Measurements from ENCODE around the gene RAX2. TPM values are rescaled to one million over a fixed set of nuclear protein-coding genes. Genes with fewer than 3 reads are reported as not detected.

The RAX2 gene
- not detected in 2 replicates for total RNA-seq (2022)
- not detected for Bru-seq, nascent RNA
- BruChase-seq, experiment 1, labeled RNA remaining after a 6-hour chase = not detected
- BruChase-seq, experiment 2, labeled RNA remaining after a 2-hour chase = not detected
- long read RNA-seq = 0 reads

- Mint-ChIP-seq H3K4me1 (ENCODE audit: low read depth, unreplicated experiment) (no peaks in the 10 kb centered on the region), H3K27ac (ENCODE audit: unreplicated experiment) (no peak within 1 kb of the TSS)
- no peak for TF ChIP-seq CTCF (IDR thresholded peaks at IDR 0.05; ENCODE audit: unreplicated experiment)
Measured at GRCh38 chr19:3771906-3772455, at the start of gene RAX2. RAX2 (minus strand) TSS chr19:3772228; CDS start chr19:3771742, 486 bp downstream.

GRCh38 chr19:3821156-3821555, 49.1 kb upstream of the RAX2 start:
- no peaks in the 10 kb centered on the region for H3K36me3 Mint-ChIP-seq (ENCODE audit: insufficient read depth, unreplicated experiment)
- TF ChIP-seq CTCF (IDR thresholded peaks at IDR 0.05; ENCODE audit: unreplicated experiment) = no peak
- BruUV-seq (replicated peaks) = no TSS peak
- no peak overlapping the region for H3K4me3 Mint-ChIP-seq (ENCODE audit: low read depth, unreplicated experiment)
- DNase-seq = no peak
- CTCF ChIA-PET = interaction anchor here (1.2 kb wide), 1 partner anchor 31 kb away, joined by 3 read pairs; no protein-coding TSS in a partner anchor
- H3K27ac Mint-ChIP-seq (ENCODE audit: unreplicated experiment) = no peak overlapping the region
- H3K27me3 Mint-ChIP-seq (ENCODE audit: unreplicated experiment) = peaks cover 36% of the 10 kb centered on the region
- no peaks in the 10 kb centered on the region for H3K4me1 Mint-ChIP-seq (ENCODE audit: low read depth, unreplicated experiment)
- intact Hi-C loops (cut with micrococcal nuclease; ENCODE audit: unreplicated experiment) = no loop called here
- H3K9me3 Mint-ChIP-seq (ENCODE audit: low read depth, unreplicated experiment) = no peaks in the 10 kb centered on the region

More at GRCh38 chr19:3771906-3772455, at the start of gene RAX2:
- Mint-ChIP-seq H3K36me3 (ENCODE audit: insufficient read depth, unreplicated experiment) (no peaks in the 10 kb centered on the region), H3K27me3 (ENCODE audit: unreplicated experiment) (peaks cover 32% of the 10 kb centered on the region), H3K9me3 (ENCODE audit: low read depth, unreplicated experiment) (no peaks in the 10 kb centered on the region), H3K4me3 (ENCODE audit: low read depth, unreplicated experiment) (no peak within 1 kb of the TSS)
- BruUV-seq (replicated peaks) = no TSS peak
- intact Hi-C loops (cut with micrococcal nuclease; ENCODE audit: unreplicated experiment) = no loop called here
- no peak for DNase-seq
- CTCF ChIA-PET = no interaction called here

GRCh38 chr19:3819989-3820388, 48.0 kb upstream of the RAX2 start:
- H3K9me3 Mint-ChIP-seq (ENCODE audit: low read depth, unreplicated experiment) = no peaks in the 10 kb centered on the region
- H3K4me1 Mint-ChIP-seq (ENCODE audit: low read depth, unreplicated experiment) = no peaks in the 10 kb centered on the region
- no TSS peak for BruUV-seq (replicated peaks)
- peaks cover 25% of the 10 kb centered on the region for H3K27me3 Mint-ChIP-seq (ENCODE audit: unreplicated experiment)
- no peak overlapping the region for H3K27ac Mint-ChIP-seq (ENCODE audit: unreplicated experiment)
- no peak overlapping the region for H3K4me3 Mint-ChIP-seq (ENCODE audit: low read depth, unreplicated experiment)
- no peak for DNase-seq
- intact Hi-C loops (cut with micrococcal nuclease; ENCODE audit: unreplicated experiment) = no loop called here
- no peak for TF ChIP-seq CTCF (IDR thresholded peaks at IDR 0.05; ENCODE audit: unreplicated experiment)
- H3K36me3 Mint-ChIP-seq (ENCODE audit: insufficient read depth, unreplicated experiment) = no peaks in the 10 kb centered on the region
- CTCF ChIA-PET = no interaction called here

- H3K27ac Mint-ChIP-seq (ENCODE audit: unreplicated experiment) = no peak overlapping the region
- no peak overlapping the region for H3K4me3 Mint-ChIP-seq (ENCODE audit: low read depth, unreplicated experiment)
- H3K9me3 Mint-ChIP-seq (ENCODE audit: low read depth, unreplicated experiment) = no peaks in the 10 kb centered on the region
- no peak for DNase-seq
- no peaks in the 10 kb centered on the region for H3K4me1 Mint-ChIP-seq (ENCODE audit: low read depth, unreplicated experiment)
- H3K27me3 Mint-ChIP-seq (ENCODE audit: unreplicated experiment) = peaks cover 24% of the 10 kb centered on the region
- intact Hi-C loops (cut with micrococcal nuclease; ENCODE audit: unreplicated experiment) = no loop called here
- no peak for TF ChIP-seq CTCF (IDR thresholded peaks at IDR 0.05; ENCODE audit: unreplicated experiment)
- no TSS peak for BruUV-seq (replicated peaks)
- no peaks in the 10 kb centered on the region for H3K36me3 Mint-ChIP-seq (ENCODE audit: insufficient read depth, unreplicated experiment)
- CTCF ChIA-PET = interaction anchor here (1.0 to 1.2 kb wide), 2 partner anchors 30 to 169 kb away, joined by 3 to 4 read pairs; no protein-coding TSS in a partner anchor
Measured at GRCh38 chr19:3818918-3819317, 46.9 kb upstream of the RAX2 start.
